Esophagus squamous epithelium (tissue), 4 donors: ENCODE data around the gene THPO.

ENCODE experiments used
- POLR2A ChIP-seq, 4 donors: fragments of 450-650 bp; IDR thresholded peaks; one replicate each; pipeline ENCODE4 v1.6.1; 2017; ENCODE audit warnings: antibody characterized with exemption in 4 of 4, mild to moderate bottlenecking in 4 of 4, moderate library complexity in 3 of 4
- TF ChIP-seq, protein P1 (sequence below), 6 experiments: fragments of 450-650 bp in 4 of 6; fragments of 200-600 bp in 2 of 6; sonication (generic) in 2 of 6; IDR thresholded peaks; one replicate each; pipeline ENCODE4 v1.5.1; 2016 to 2019; ENCODE audit warnings: antibody characterized with exemption in 6 of 6, mild to moderate bottlenecking in 4 of 6, moderate library complexity in 4 of 6

DNA sequence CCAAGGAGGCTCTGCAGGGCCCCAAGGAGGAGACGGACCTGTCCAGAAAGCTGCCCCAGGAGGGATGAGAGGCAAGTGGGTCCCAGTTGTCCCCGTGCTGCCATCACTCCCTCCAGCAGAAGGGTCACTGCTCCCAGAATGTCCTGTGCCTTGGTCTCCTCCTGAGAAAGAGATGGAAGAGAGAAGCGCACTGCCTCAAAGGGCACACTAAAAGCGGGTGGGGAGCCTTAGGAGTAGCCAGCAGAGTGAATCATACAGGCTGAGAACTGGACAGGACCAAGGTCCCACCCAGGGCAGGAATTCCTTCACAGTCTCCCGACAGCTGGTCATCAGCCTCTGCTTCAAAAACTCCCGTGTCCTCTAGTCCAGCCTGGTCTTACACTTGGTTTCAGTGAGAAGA lies 4.6 kb downstream of the THPO start:
- TF ChIP-seq, protein P1, sequence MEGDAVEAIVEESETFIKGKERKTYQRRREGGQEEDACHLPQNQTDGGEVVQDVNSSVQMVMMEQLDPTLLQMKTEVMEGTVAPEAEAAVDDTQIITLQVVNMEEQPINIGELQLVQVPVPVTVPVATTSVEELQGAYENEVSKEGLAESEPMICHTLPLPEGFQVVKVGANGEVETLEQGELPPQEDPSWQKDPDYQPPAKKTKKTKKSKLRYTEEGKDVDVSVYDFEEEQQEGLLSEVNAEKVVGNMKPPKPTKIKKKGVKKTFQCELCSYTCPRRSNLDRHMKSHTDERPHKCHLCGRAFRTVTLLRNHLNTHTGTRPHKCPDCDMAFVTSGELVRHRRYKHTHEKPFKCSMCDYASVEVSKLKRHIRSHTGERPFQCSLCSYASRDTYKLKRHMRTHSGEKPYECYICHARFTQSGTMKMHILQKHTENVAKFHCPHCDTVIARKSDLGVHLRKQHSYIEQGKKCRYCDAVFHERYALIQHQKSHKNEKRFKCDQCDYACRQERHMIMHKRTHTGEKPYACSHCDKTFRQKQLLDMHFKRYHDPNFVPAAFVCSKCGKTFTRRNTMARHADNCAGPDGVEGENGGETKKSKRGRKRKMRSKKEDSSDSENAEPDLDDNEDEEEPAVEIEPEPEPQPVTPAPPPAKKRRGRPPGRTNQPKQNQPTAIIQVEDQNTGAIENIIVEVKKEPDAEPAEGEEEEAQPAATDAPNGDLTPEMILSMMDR (IDR thresholded peaks at IDR 0.05): no peak
- TF ChIP-seq POLR2A (IDR thresholded peaks at IDR 0.05): no peak
